ENCODE results near the gene RARRES2.

- TF ChIP-seq CTCF (IDR thresholded peaks at IDR 0.05; ENCODE audit: insufficient read depth, low read depth, low read length) (no peak), EZH2 (IDR thresholded peaks at IDR 0.05; ENCODE audit: insufficient read depth, low read length) (no peak)
Measured at GRCh38 chr7:150367677-150368095, 26.3 kb upstream of the RARRES2 start.
